C4-2B (cell line): Measurements from ENCODE around the gene OPN1MW.
"Not testable (repeated sequence)": the region's sequence is repeated elsewhere in the genome, so short reads cannot be mapped to it uniquely, and the experiment has no call there.

ENCODE experiments used
- CTCF ChIP-seq: fragments of 450-650 bp; conservative IDR thresholded peaks from 2 replicates; pipeline ENCODE4 v1.5.1; 2017; ENCODE audit warnings: mild to moderate bottlenecking
- ZFX ChIP-seq: fragments of 450-650 bp; IDR thresholded peaks from 2 replicates; pipeline ENCODE4 v1.6.1; 2017

- not testable (repeated sequence) for TF ChIP-seq CTCF, ZFX
These were observed 29.1 kb downstream of the OPN1MW start for GRCh38 chrX:154211499-154211898.
